GM19324 (cell line): ENCODE results near the gene ADGRB2.
A peak's percentile ranks its signal among the peaks of the same experiment; 100 is the strongest.

ENCODE experiments used
- ATAC-seq: cut with Tn5 transposase; IDR thresholded peaks from one replicate; pipeline ENCODE4 v1.9.1; 2021; ENCODE audit warnings: mild to moderate bottlenecking, moderate library complexity; ENCODE audit not compliant: unreplicated experiment, low FRiP score

The ADGRB2 gene

DNA sequence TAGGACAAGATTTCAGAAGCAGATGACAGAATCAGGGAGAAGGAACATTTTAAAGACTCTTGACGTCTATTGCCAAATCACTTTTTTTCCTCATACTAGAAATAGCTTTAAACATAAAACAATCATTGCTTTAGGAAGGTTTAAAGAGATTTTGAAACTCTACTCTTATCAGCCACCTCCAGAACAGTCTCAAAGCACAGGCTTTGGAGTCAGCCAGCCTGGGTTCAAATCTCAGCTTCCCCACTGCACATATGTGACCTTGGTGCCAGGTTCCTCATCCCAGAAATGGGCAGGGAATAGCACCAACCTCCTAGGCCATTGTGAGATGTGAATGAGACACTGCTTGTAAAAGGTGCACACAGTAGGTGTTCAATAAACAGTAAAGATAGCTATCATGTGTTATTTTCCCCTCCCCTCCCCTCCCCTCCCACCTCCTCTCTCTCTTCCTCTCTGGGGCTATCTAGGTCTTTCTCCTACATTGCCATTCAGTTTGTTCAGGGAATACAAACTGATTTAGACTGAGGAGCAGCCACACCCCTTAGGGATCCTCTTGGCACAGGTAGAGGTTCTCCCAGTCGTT is 31.0 kb upstream of the ADGRB2 start:
- no peak for ATAC-seq

DNA sequence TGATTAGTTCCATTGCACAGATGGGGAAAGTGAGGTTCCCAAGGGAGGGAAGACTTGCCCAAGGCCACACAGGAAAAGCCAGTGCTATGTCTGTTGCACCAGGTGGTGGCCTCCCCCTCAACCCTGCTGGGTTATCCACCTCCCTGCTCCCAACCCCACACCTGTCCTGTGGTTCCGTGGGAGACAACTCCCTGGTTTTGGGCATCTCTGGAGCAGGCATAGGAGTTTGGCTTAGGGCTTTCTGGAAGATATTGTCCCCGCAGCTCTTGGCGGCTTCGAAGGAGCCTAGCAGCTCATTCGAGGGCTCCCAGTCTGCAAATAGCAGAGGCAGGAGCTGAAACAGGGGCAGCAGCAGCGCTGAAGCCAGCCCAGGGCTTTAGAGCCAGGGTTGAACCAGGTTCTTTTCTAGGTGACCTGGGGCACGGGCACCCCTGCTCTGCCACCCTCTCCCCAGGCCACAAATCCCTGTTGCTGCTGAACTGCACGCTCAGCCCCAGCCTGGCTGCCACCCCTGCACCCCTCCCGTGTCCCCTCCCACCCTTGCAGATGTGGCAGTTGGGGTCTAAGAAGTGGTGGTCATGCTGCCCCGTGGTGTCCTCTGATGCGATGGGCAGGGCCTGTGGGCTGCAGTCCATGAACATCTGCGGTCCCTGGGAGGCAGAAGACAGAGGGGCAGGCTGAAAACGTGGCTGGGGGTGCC is 29.6 kb upstream of the ADGRB2 start:
- no peak for ATAC-seq

GRCh38 chr1:31793086-31793485 is 28.9 kb upstream of the ADGRB2 start:
- ATAC-seq: no peak

GRCh38 chr1:31792541-31792940 is 28.4 kb upstream of the ADGRB2 start:
- no peak for ATAC-seq

DNA sequence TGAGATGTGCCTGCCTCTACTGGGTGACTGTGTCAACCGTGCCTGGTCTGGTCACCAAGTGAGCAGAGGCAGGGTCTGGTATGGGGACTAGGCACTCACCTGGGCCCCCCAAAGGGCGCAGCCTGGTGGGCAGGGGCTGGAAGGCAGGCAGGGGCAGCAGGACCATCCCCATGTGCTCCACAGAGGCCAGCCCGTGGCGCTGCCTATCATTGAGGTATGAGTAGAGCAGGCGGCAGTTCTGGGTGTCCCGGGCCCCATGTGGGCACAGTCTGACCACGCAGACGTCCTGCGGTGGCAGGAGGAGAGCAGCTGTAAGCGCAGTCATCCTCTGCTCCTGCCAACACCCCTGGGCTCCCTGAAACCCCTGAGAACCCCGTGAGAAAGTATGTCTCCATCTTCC is 28.0 kb upstream of the ADGRB2 start:
- no peak for ATAC-seq

GRCh38 chr1:31791131-31791858 is 27.2 kb upstream of the ADGRB2 start:
- ATAC-seq: no peak

GRCh38 chr1:31790641-31791091 is 26.5 kb upstream of the ADGRB2 start:
- ATAC-seq: no peak

- no peak for ATAC-seq
Observed at GRCh38 chr1:31790140-31790539, 26.0 kb upstream of the ADGRB2 start.

GRCh38 chr1:31789259-31790065 is 25.3 kb upstream of the ADGRB2 start:
- peak; percentile 45 for ATAC-seq

- peak; percentile 21 for ATAC-seq
Observed at GRCh38 chr1:31788825-31789256, 24.7 kb upstream of the ADGRB2 start.

- ATAC-seq: peak; percentile 75
Observed at GRCh38 chr1:31788138-31788824, 24.1 kb upstream of the ADGRB2 start.

DNA sequence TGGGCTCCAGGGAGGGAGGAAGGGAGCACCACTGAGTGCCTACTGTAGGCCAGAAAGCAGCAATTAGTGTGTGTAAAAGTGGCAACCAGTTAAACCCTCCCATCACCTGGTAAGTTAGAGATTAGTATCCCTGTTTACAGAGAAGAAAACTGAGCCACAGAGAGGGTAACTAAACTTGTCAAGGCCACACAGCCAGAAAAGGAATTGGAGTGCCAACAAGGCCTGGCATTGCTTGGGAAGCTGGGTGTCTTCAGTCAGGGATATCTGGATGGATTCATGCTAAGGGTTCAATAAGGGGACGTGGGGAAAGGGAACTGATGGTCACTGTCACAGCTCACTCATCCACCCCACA is 23.6 kb upstream of the ADGRB2 start:
- ATAC-seq: no peak

- no peak for ATAC-seq
Observed at GRCh38 chr1:31787261-31787660, 23.1 kb upstream of the ADGRB2 start.

DNA sequence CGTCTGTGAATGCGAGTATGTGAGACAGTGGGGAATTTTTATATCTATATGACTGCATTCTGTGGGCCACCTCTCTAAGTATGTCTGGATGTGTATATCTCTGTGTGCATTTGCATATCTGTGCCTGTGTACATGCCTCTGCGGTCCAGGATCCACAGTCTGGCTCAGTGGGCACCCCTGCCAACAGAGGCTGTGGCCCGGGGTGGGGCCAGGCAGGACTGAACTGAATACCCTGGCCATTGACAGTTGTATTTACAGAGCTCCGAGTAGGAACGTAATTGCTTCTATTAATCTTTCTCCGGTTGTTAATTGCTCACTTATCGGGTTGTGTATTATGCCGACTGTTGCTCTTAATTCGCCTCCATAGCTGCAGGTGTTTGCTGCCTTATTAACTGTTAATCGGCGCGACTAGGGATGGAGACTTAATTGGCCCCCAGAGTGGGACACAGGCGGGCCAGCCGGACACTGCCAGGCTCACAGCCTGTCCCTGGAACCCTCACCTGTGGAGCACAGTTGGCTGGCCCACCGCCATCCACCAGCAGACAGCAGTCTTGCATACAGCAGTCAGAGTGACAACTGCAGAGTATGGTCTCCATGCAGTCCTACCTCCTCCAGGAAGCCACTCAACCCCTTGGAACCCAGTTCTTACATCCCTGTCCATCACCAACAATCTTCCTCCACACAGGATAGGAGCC is 22.4 kb upstream of the ADGRB2 start:
- ATAC-seq: no peak

GRCh38 chr1:31785947-31786290 is 21.8 kb upstream of the ADGRB2 start:
- ATAC-seq: no peak

DNA sequence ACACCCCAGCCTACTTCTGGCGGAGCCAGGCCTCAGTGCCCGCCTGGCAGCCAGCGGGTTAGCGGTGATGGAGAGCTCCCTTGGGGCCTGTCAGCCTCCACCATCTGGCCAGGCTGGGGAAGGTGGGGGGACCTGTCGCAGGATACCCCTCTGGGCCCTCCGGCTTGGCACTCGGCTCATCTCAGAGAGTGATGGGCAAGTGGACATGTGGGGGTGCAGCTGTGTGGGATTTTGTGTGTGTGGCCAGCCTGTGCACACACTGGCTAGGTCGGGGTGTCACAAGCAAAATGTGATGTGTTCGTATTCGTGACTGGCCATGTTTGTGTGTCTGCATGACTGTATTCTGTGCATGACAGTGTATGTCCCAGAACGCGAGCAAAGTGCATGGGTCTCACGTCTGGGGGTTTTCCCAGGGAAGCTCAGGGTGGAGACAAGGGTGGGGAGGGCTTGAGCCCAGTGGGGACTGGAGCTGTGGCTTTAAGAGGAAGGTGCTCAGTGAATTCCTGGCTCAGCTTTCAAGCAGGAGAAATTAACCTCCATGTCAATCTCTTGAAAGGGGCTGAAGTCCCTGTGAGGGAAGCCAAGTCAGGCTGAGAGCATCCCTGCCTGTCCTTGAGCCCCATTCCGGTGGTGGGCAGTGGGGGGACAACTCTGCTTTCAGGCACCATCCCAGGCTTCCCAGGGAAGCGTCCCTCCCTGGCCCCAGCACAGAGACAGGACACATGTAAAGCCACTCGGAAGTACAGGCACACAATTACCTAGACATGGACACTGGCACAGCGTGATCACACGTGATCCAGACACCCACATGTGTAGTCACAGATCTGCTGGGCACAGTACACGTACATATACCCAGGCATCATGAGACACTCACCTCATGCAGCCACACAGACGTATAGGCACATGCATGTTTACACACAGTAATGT is 21.1 kb upstream of the ADGRB2 start:
- no peak for ATAC-seq

DNA sequence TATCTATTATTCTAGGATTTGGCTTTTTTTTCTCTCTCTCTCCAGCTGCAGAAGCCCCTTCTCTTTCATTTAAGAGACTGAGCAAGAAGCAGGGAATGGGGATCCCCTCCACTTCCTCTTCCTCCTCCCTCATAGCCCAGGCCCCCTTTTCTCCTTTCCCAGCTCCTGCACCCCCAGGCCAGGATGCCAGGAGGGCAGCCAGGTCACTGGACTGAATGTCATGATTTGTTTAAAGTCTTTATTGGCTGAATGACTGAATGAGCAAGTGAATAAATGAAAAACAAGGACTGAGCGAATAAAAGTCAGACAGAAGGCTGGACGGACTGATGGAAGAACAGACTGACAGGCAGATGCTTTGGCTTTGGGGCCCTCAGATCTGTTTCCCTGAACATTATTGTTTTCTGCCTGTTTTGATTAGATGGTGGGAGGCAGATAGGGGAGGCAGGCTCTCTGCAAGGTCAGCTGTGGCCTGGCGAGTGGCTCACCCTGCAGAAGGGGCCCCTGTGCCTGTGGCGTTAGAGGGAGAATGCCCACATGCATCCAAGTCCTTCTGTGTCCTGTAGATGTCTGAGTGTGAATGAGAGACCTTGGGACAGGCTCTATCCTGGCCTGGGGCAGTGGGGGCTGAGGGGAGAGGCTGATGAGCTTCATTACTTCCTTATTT is 20.3 kb upstream of the ADGRB2 start:
- ATAC-seq: no peak

DNA sequence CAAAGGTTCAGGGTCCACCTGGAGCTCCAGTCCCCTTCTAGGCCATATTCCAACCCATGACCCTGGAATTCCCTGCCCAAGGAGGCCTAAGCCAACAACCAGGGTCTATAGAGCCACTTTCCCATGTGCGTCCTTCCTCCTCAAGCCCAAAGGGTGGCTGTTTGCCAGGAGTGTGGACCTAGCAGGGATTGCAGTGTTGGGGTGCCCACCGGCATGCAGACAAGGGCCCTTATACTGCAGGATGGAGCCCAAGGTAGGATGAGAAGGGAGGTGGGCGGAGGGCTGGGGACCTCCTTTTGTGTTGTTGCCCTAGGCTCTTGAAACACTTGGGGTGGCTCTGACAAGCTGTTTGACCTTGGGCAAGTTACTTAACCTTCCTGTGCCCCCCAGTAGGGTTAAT is 19.7 kb upstream of the ADGRB2 start:
- ATAC-seq: no peak
